HEK293T (cell line): ENCODE results near the gene L3MBTL1.

ENCODE experiments used
- CTCF ChIA-PET: fragments of 350-600 bp; formaldehyde crosslinking; extraction: SDS; loops from one replicate; lab custom pipeline; 2021; ENCODE audit warnings: antibody characterized with exemption, inconsistent platforms; lab: Yijun Ruan, JAX
- POLR2A ChIA-PET: fragments of 350-600 bp; formaldehyde crosslinking; extraction: SDS; loops from one replicate; lab custom pipeline; 2020; ENCODE audit warnings: antibody characterized with exemption, inconsistent platforms; lab: Yijun Ruan, JAX
- DNase-seq: peaks from one replicate; pipeline ENCODE4 v3.0.0; 2012; ENCODE audit warnings: mixed read lengths; ENCODE audit errors: extremely low spot score
- ARNT ChIP-seq: fragments of 450-650 bp; IDR thresholded peaks from 2 replicates; pipeline ENCODE4 v1.6.1; 2017; ENCODE audit warnings: mild to moderate bottlenecking
- BHLHE40 ChIP-seq: fragments of 450-650 bp; IDR thresholded peaks from 2 replicates; pipeline ENCODE4 v1.6.1; 2016; ENCODE audit warnings: mild to moderate bottlenecking, moderate library complexity, borderline replicate concordance
- CTBP1 ChIP-seq: fragments of 450-650 bp; IDR thresholded peaks from 2 replicates; pipeline ENCODE4 v1.6.1; 2016; ENCODE audit warnings: borderline replicate concordance
- ELF4 ChIP-seq: fragments of 450-650 bp; IDR thresholded peaks from 2 replicates; pipeline ENCODE4 v1.6.1; 2017; ENCODE audit warnings: antibody characterized with exemption
- FOXA1 ChIP-seq: fragments of 450-650 bp; IDR thresholded peaks from 2 replicates; pipeline ENCODE4 v1.6.1; 2016; ENCODE audit warnings: mild to moderate bottlenecking
- FOXK2 ChIP-seq: fragments of 450-650 bp; IDR thresholded peaks from 2 replicates; pipeline ENCODE4 v1.6.1; 2016; ENCODE audit warnings: mild to moderate bottlenecking
- FOXM1 ChIP-seq: fragments of 450-650 bp; IDR thresholded peaks from 2 replicates; pipeline ENCODE4 v1.6.1; 2017; ENCODE audit warnings: mild to moderate bottlenecking, borderline replicate concordance
- HDGF ChIP-seq: fragments of 450-650 bp; IDR thresholded peaks from 2 replicates; pipeline ENCODE4 v1.6.1; 2017; ENCODE audit warnings: antibody characterized with exemption, borderline replicate concordance
- L3MBTL2 ChIP-seq: fragments of 450-650 bp; conservative IDR thresholded peaks from 2 replicates; pipeline ENCODE4 v1.6.1; 2016; ENCODE audit warnings: mild to moderate bottlenecking
- LEF1 ChIP-seq: fragments of 450-650 bp; IDR thresholded peaks from 2 replicates; pipeline ENCODE4 v1.6.1; 2017; ENCODE audit warnings: mild to moderate bottlenecking, borderline replicate concordance
- NFRKB ChIP-seq: fragments of 450-650 bp; IDR thresholded peaks from 2 replicates; pipeline ENCODE4 v1.6.1; 2016; ENCODE audit warnings: mild to moderate bottlenecking, moderate library complexity
- SP1 ChIP-seq: fragments of 450-650 bp; IDR thresholded peaks from 2 replicates; pipeline ENCODE4 v1.6.1; 2017
- SUZ12 ChIP-seq: fragments of 450-650 bp; IDR thresholded peaks from 2 replicates; pipeline ENCODE4 v1.6.1; 2016; ENCODE audit warnings: mild to moderate bottlenecking
- TARDBP ChIP-seq: fragments of 450-650 bp; IDR thresholded peaks from 2 replicates; pipeline ENCODE4 v1.6.1; 2016
- ZNF384 ChIP-seq: fragments of 450-650 bp; IDR thresholded peaks from 2 replicates; pipeline ENCODE4 v1.6.1; 2016
- TF ChIP-seq, protein P1 (sequence below): fragments of 450-650 bp; IDR thresholded peaks from 2 replicates; pipeline ENCODE4 v1.6.1; 2016

L3MBTL1 gene

DNA sequence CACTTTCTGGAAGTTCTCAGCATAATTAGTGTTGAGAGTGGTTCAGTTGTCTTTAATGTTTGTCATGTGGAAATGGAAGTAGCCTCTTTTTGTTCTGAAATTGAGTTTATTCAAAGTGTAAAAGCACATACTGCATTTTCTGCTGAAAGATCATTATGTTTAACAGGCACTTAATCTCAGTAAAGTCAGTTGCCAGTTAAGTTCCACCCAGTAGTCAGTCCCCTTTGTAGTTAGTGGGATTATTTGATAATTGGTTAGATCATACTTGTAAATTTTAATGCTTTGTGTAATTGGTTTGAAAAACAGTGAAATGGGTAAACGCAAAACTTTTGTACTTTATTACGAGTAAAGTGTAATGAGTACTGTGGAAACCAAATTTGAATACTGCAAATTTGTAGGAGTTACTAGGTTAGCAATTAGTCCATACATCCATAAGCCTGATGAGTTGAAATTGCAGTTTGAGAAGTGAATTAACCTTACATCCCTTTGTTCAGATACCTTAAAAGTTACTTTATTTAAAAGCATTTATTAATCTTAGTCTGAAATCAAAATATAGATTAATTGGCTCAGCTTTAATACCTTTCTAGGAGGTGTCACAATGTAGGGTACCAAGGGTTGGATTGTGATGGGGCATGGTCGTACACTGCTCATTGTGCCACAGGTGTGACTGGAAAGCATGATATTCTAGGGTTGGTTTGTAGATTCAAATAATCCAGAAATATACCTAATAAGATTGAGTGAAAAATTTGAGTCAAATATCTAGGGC lies 45.4 kb upstream of the L3MBTL1 start:
- POLR2A ChIA-PET = no interaction called here
- no peak for DNase-seq
- TF ChIP-seq ELF4 = no peak
- TF ChIP-seq FOXM1 = no peak
- TF ChIP-seq FOXK2 = no peak
- no peak for TF ChIP-seq TARDBP
- TF ChIP-seq NFRKB = no peak
- no peak for TF ChIP-seq ZNF384
- TF ChIP-seq CTBP1 = no peak
- no peak for TF ChIP-seq SP1
- no peak for TF ChIP-seq FOXA1
- TF ChIP-seq BHLHE40 = no peak
- no peak for TF ChIP-seq SUZ12
- TF ChIP-seq L3MBTL2 = no peak
- TF ChIP-seq HDGF = no peak
- no peak for TF ChIP-seq LEF1
- CTCF ChIA-PET = no interaction called here

GRCh38 chr20:43462660-43463526 lies 44.6 kb upstream of the L3MBTL1 start:
- POLR2A ChIA-PET = no interaction called here
- CTCF ChIA-PET = no interaction called here
- TF ChIP-seq L3MBTL2 (no peak), FOXA1 (no peak), LEF1 (no peak), CTBP1 (no peak), ELF4 (no peak), FOXK2 (no peak), BHLHE40 (no peak), NFRKB (no peak), SUZ12 (no peak), ZNF384 (no peak), HDGF (no peak), ARNT (no peak), FOXM1 (no peak), SP1 (no peak), TARDBP (no peak)
- TF ChIP-seq, protein P1, sequence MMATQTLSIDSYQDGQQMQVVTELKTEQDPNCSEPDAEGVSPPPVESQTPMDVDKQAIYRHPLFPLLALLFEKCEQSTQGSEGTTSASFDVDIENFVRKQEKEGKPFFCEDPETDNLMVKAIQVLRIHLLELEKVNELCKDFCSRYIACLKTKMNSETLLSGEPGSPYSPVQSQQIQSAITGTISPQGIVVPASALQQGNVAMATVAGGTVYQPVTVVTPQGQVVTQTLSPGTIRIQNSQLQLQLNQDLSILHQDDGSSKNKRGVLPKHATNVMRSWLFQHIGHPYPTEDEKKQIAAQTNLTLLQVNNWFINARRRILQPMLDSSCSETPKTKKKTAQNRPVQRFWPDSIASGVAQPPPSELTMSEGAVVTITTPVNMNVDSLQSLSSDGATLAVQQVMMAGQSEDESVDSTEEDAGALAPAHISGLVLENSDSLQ = no peak

DNA sequence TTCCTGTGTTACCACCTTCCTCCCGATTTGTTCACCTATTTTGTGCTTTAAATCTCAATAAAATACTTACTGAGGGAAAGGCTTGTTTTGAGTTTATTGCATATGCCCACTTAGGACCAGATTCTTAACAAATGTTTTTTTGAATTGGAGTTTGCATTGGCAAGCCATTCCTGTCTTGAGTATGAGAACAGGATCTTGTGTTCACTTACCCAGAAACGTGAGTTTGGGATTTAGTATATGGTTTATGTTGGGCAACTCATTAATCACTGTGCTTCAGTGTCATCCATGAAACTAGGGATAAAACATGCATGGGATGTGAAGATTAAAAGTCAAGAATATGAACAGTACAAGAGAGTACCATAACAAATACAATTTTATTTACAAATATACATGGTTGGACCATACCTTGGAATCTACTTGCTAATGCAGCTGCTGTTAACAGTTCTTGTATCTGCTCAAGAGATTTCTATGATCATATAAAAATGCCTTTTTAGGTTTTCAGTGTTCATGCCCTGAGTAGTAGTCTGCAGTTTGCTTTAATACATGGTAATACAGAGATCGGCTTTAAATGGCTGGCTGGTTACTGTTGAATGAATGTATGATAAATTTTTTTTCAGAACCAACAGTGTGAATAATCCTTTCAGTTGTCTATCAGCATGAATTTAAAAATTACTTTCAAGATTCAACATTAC lies 43.8 kb upstream of the L3MBTL1 start:
- no peak for DNase-seq
- no peak for TF ChIP-seq ELF4
- TF ChIP-seq TARDBP = no peak
- TF ChIP-seq, protein P1 = no peak
- no peak for TF ChIP-seq FOXA1
- TF ChIP-seq SUZ12 = no peak
- TF ChIP-seq FOXM1 = no peak
- no peak for TF ChIP-seq BHLHE40
- no peak for TF ChIP-seq ARNT
- TF ChIP-seq NFRKB = no peak
- TF ChIP-seq HDGF = no peak
- TF ChIP-seq FOXK2 = no peak
- TF ChIP-seq ZNF384 = no peak
- TF ChIP-seq CTBP1 = no peak
- TF ChIP-seq L3MBTL2 = no peak
- TF ChIP-seq SP1 = no peak
- no peak for TF ChIP-seq LEF1
- ChIA-PET POLR2A (no interaction called here), CTCF (no interaction called here)

More at GRCh38 chr20:43462660-43463526, 44.6 kb upstream of the L3MBTL1 start:
- DNase-seq = no peak

GRCh38 chr20:43464219-43464790 lies 43.2 kb upstream of the L3MBTL1 start:
- no peak for DNase-seq
- TF ChIP-seq, protein P1 = no peak
- TF ChIP-seq FOXA1 (no peak), FOXK2 (no peak), FOXM1 (no peak), L3MBTL2 (no peak; the same call in 1 of the 2 replicates), ELF4 (no peak)
- ChIA-PET CTCF (no interaction called here), POLR2A (no interaction called here)

DNA sequence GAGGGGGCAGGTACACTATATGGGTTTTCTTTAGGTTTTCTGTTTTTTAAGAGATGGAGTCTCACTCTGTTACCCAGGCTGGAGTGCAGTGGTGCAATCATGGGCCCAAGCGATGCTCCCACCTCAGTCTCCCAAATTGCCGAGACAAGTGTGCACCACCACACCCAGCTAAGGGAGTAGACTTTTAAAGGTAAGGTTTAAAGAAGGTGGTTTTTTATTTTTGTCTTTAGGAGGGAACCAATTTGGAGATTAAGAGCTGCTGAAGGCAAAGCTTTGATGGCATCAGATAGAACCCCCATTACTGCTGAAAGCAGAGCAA lies 41.9 kb upstream of the L3MBTL1 start:
- ChIA-PET CTCF (interaction anchor here (1.1 kb wide), 1 partner anchor 34 kb away, joined by 3 read pairs; no protein-coding TSS in a partner anchor), POLR2A (interaction anchor here (1.3 to 2.7 kb wide), 2 partner anchors 8 to 42 kb away, joined by 5 to 16 read pairs; partner anchors contain the start of genes L3MBTL1 and SRSF6)
- no peak for DNase-seq
- TF ChIP-seq NFRKB = no peak
- TF ChIP-seq, protein P1 = no peak
- TF ChIP-seq SP1 = no peak
- TF ChIP-seq TARDBP = no peak
- no peak for TF ChIP-seq BHLHE40
- TF ChIP-seq FOXM1 = no peak
- no peak for TF ChIP-seq FOXK2
- no peak for TF ChIP-seq ELF4
- no peak for TF ChIP-seq ARNT
- no peak for TF ChIP-seq HDGF
- no peak for TF ChIP-seq CTBP1
- no peak for TF ChIP-seq ZNF384
- no peak for TF ChIP-seq L3MBTL2
- no peak for TF ChIP-seq LEF1
